ENCODE results near the gene AXL. TPM values are rescaled to one million over a fixed set of nuclear protein-coding genes. Genes with fewer than 3 reads are reported as not detected.

The AXL gene
- total and polyA plus RNA-seq, 9 of the 15 experiments (the other 6 are each of a cell fraction or from before 2014, with no cell fraction given): 0.80 to 6.6 (median 1.6) TPM

- CTCF ChIA-PET (ENCODE audit: low intra/inter-chr PET ratio): interaction anchor here (0.5 to 1.7 kb wide), 4 partner anchors 104 to 182 kb away, joined by 3 to 13 read pairs (median 3); partner anchors contain the start of gene ERICH4
- FAIRE-seq (peak; percentile 88), ATAC-seq (peak; percentile 78), DNase-seq (ENCODE audit: extremely low read depth in 1 of 4, low spot score in 3 of 4) (peak; percentile 64 to 91 (median 70))
- H3K27me3 ChIP-seq (ENCODE audit: control insufficient read depth in 2 of 2, insufficient read depth in 2 of 2, low read length in 2 of 2): no peaks in the 10 kb centered on the region
- BruUV-seq (replicated peaks): no TSS peak
- H3K27ac ChIP-seq (ENCODE audit: extremely low read depth, low read depth, low read length): peak overlapping the region; percentile 88
- peaks cover 7% of the 10 kb centered on the region; the same call in 1 of the 2 replicates for H4K20me1 ChIP-seq (replicated peaks; ENCODE audit: control insufficient read depth, insufficient read depth, low read length)
- peaks cover 61% of the 10 kb centered on the region for H3K36me3 ChIP-seq (ENCODE audit: control insufficient read depth, insufficient read depth, low read length)
- POLR2A ChIA-PET: interaction anchor here (0.6 to 2.2 kb wide), 10 partner anchors 8 to 712 kb away, joined by 3 to 8 read pairs (median 3); partner anchors contain the start of gene HNRNPUL1
- no peaks in the 10 kb centered on the region for H3K9me3 ChIP-seq (replicated peaks; ENCODE audit: control insufficient read depth, insufficient read depth, low read depth, low read length)
- intact Hi-C loops (cut with micrococcal nuclease) (loop anchor here (5.0 kb wide), 2 partner anchors 44 to 106 kb away; partner anchors contain the start of gene TGFB1), in situ Hi-C loops (cut with MboI) (loop anchor here (25.0 kb wide), 1 partner anchor 254 kb away; no protein-coding TSS in a partner anchor)
- H3K9ac ChIP-seq (ENCODE audit: insufficient read depth in 1 of 2, low read depth in 2 of 2, low read length in 2 of 2): peak overlapping the region; percentile 88 to 93; a peak in 2 of 4 replicates
- peak overlapping the region; percentile 91 for H3K4me2 ChIP-seq (ENCODE audit: insufficient read depth, low read length)
- no peak overlapping the region for H2AFZ ChIP-seq (ENCODE audit: low read depth, low read length)
- WGBS (ENCODE audit: insufficient coverage, low coverage, missing lambda C conversion rate): 23% methylated on average over 7 of the region's 8 CpGs
- H3K9me1 ChIP-seq (ENCODE audit: control insufficient read depth, insufficient read depth, low read length): no peaks in the 10 kb centered on the region
- peaks cover 34% of the 10 kb centered on the region for H3K79me2 ChIP-seq (ENCODE audit: control insufficient read depth, insufficient read depth, low read length)
- no peak overlapping the region for H3K4me3 ChIP-seq
- H3K4me1 ChIP-seq (replicated peaks in 1 of 2; ENCODE audit: control insufficient read depth in 2 of 2, insufficient read depth in 2 of 2, low read length in 2 of 2): peaks cover 11 to 12% of the 10 kb centered on the region in 2 experiments; a peak in 4 of 5 replicates
- TF ChIP-seq XRCC4 (IDR thresholded peaks at IDR 0.05; ENCODE audit: extremely low read depth, insufficient read depth, insufficient read length): no peak
- TF ChIP-seq SREBF1 (IDR thresholded peaks at IDR 0.05; ENCODE audit: borderline replicate concordance, low read depth, low read length): no peak
- TF ChIP-seq NCOA1 (IDR thresholded peaks at IDR 0.05; ENCODE audit: low read depth): no peak
- TF ChIP-seq SMAD3 (CRISPR knock-in tag; conservative IDR thresholded peaks at IDR 0.05): no peak
- TF ChIP-seq SMARCA4 (IDR thresholded peaks at IDR 0.05): peak; percentile 12; the same call in 1 of the 2 replicates
- TF ChIP-seq ZBTB26 (CRISPR knock-in tag; IDR thresholded peaks at IDR 0.05): 0 out of 2 replicates have a peak, but pooled peaks have one; percentile 2
- TF ChIP-seq OTX1 (CRISPR knock-in tag; IDR thresholded peaks at IDR 0.05): peak; percentile 16; the same call in 1 of the 2 replicates
- TF ChIP-seq POLR2AphosphoS5 (IDR thresholded peaks at IDR 0.05; ENCODE audit: control insufficient read depth, insufficient read depth, low read depth, low read length): peak; percentile 82
- no peak for TF ChIP-seq ZNF184 (CRISPR knock-in tag; IDR thresholded peaks at IDR 0.05)
- TF ChIP-seq HMBOX1 (IDR thresholded peaks at IDR 0.05): no peak
- no peak for TF ChIP-seq SAFB (IDR thresholded peaks at IDR 0.05; ENCODE audit: borderline replicate concordance, low read depth, low read length)
- TF ChIP-seq ARNT (IDR thresholded peaks at IDR 0.05): no peak
- no peak for TF ChIP-seq ZNF444 (CRISPR knock-in tag; IDR thresholded peaks at IDR 0.05)
- TF ChIP-seq POLR2B (IDR thresholded peaks at IDR 0.05; ENCODE audit: low read depth, partially characterized antibody): peak; percentile 78
- no peak for TF ChIP-seq ELF1 (tag; IDR thresholded peaks at IDR 0.05)
- peak; percentile 77 for TF ChIP-seq NFIC (IDR thresholded peaks at IDR 0.05)
- TF ChIP-seq ZNF224 (CRISPR knock-in tag; IDR thresholded peaks at IDR 0.05): no peak
- no peak for TF ChIP-seq C11orf30 (IDR thresholded peaks at IDR 0.05; ENCODE audit: low read depth)
- TF ChIP-seq HOXB6 (CRISPR knock-in tag; IDR thresholded peaks at IDR 0.05; ENCODE audit: borderline replicate concordance): no peak
- TF ChIP-seq PCBP1 (IDR thresholded peaks at IDR 0.05; ENCODE audit: low read depth, low read length, poor library complexity, severe bottlenecking): no peak
- no peak for TF ChIP-seq ZNF197 (CRISPR knock-in tag; IDR thresholded peaks at IDR 0.05; ENCODE audit: low read depth)
- no peak for TF ChIP-seq BMI1 (IDR thresholded peaks at IDR 0.05; ENCODE audit: low read length)
- TF ChIP-seq NFE2L1 (tag; IDR thresholded peaks at IDR 0.05; ENCODE audit: borderline replicate concordance, low read depth): no peak
Measured at GRCh38 chr19:41308450-41309179, 89.6 kb downstream of the AXL start.
